GM12892 (cell line): ENCODE data around the gene LKAAEAR1.

Source experiments
- DNase-seq: peaks from one replicate; pipeline ENCODE4 v3.0.0; 2011; ENCODE audit not compliant: insufficient read length
- FAIRE-seq: peaks from 2 replicates; lab custom pipeline; 2011; peaks lifted over from hg19 to GRCh38; lab: Jason Lieb, UNC
- POLR2A ChIP-seq: IDR thresholded peaks from 2 replicates; pipeline ENCODE4 v1.6.1; 2011; ENCODE audit warnings: low read depth, low read length, control low read depth
- POLR2AphosphoS5 ChIP-seq: IDR thresholded peaks from 2 replicates; pipeline ENCODE4 v1.6.1; 2011; ENCODE audit warnings: low read depth, low read length, control low read depth
- TAF1 ChIP-seq: IDR thresholded peaks from 2 replicates; pipeline ENCODE4 v1.6.1; 2011; ENCODE audit warnings: low read depth, mild to moderate bottlenecking, control low read depth, low read length, borderline replicate concordance

The LKAAEAR1 gene

GRCh38 chr20:64108731-64109681 is 24.8 kb upstream of the LKAAEAR1 start:
- no peak for FAIRE-seq
- no peak for DNase-seq
- TF ChIP-seq TAF1, result no peak
- no peak for TF ChIP-seq POLR2A
- no peak for TF ChIP-seq POLR2AphosphoS5

- DNase-seq (no peak), FAIRE-seq (no peak)
- TF ChIP-seq POLR2A (no peak), POLR2AphosphoS5 (no peak), TAF1 (no peak)
Observed at GRCh38 chr20:64107736-64108457, 23.7 kb upstream of the LKAAEAR1 start.

DNA sequence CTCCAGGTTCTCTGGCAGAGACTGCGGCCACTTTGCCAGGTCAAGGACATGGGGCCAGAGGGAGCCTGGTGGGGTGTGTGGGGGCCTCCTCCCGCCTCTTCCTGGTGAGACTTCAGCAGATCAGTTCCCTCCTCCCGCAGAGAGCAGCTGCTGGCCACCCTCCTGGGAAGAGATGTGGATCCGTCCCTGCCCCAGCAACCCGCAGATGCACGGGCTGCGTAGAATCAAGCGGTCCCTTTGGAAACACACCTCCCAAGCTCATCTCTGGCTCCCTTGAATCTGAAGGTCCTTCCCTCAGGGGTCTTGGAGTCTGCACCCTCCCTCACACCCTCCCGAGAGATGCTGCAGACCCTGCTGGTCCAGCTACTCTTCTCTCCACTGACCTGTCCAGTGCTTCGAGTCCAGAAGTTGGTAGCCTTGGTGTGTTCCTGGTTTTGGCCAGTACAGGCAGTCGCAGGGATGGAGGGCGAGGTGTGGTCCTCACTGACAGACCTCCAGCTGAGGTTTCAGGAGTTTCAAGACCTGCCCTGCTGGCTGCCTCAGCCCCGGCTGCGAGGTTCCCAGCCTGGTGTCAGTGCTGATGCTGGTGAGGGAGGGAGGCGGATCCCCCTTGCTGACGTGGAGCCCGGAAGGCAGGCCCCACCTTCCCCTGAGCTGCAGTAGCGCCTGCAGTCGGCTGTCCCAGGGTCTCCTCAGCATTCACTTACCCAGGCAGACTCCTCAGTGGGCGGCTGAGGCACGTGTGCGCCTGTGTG is 23.0 kb upstream of the LKAAEAR1 start, which contains the start of gene NPBWR2:
NPBWR2 (minus strand) TSS at position 585 of the 755 bp plus-strand sequence. CDS start 734 bp downstream, outside the sequence.
- TF ChIP-seq TAF1 (no peak), POLR2A (no peak), POLR2AphosphoS5 (no peak)
- DNase-seq (no peak), FAIRE-seq (no peak)

GRCh38 chr20:64106435-64106961 is 22.3 kb upstream of the LKAAEAR1 start:
- no peak for FAIRE-seq
- no peak for DNase-seq
- no peak for TF ChIP-seq TAF1
- TF ChIP-seq POLR2AphosphoS5, result no peak
- TF ChIP-seq POLR2A, result no peak

DNA sequence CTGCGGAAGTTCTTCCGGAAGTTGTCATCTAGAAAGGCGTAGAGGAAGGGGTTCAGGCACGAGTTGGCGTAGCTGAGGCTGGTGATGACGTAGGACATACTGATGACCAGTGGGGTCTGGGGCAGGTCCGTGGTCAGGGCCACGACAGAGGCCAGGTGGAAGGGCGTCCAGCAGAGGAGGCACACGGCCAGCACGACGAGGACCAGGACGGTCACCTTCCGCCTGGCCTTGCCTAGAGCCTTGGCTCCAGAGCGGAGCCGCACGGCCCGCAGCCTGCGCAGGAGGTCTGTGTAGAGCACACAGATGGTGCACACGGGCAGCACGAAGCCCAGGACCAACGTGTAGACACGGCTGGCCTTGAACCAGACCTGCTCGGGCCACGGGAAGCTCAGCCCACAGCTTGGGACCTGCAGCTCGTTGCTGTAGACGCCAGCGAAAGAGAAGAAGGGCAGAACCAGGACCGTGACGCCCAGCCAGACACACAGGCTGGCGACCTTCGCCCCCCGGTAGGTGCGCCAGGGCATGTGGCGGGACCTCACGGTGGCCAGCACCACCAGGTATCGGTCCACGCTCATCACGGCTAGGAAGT is 21.7 kb upstream of the LKAAEAR1 start:
- FAIRE-seq (no peak), DNase-seq (no peak)
- TF ChIP-seq POLR2AphosphoS5 (no peak), POLR2A (no peak), TAF1 (no peak)

DNA sequence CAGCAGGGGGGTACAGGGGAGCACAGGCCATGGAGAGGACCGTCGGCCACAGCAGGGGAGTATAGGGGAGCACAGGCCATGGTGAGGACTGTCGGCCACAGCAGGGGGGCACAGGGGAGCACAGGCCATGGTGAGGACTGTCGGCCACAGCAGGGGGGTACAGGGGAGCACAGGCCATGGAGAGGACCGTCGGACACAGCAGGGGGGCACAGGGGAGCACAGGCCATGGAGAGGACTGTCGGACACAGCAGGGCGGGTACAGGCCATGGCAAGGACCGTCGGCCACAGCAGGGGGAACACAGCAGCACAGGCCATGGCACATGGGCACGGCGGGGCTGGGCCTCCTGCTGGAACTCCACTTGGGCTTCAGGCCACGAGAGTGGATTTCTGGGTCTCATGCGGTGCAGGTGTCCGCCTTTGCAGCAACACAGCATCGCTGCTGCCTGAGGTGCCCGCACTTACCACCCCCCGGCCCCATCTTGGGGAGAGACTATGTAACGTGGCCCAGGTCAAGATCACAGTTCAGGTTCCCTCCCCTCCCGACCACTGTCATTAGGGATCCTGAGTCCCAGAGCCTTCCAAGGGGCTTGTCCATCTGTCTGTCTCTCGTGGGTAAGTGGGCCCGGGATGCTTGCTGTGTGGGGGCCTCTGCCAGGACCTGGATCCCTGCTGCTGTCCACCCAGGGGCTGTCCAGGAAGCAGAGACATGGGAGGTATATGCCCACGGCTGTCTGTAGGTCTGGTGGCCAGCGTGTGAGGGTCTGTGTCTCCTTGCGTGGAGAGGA is 20.7 kb upstream of the LKAAEAR1 start:
- FAIRE-seq (no peak), DNase-seq (no peak)
- TF ChIP-seq TAF1 (no peak), POLR2A (no peak), POLR2AphosphoS5 (no peak)

GRCh38 chr20:64103871-64104666 is 19.9 kb upstream of the LKAAEAR1 start:
- no peak for DNase-seq
- no peak for FAIRE-seq
- TF ChIP-seq POLR2AphosphoS5, result no peak
- TF ChIP-seq POLR2A, result no peak
- TF ChIP-seq TAF1, result no peak

GRCh38 chr20:64102647-64103354 is 18.6 kb upstream of the LKAAEAR1 start:
- no peak for DNase-seq
- TF ChIP-seq POLR2AphosphoS5 (no peak), TAF1 (no peak), POLR2A (no peak)
- no peak for FAIRE-seq
